GM12892 (cell line): ENCODE results near the gene SPIRE2.

Experiments
- DNase-seq: peaks from one replicate; pipeline ENCODE4 v3.0.0; 2011; ENCODE audit not compliant: insufficient read length
- FAIRE-seq: peaks from 2 replicates; lab custom pipeline; 2011; peaks lifted over from hg19 to GRCh38; lab: Jason Lieb, UNC
- POLR2A ChIP-seq: IDR thresholded peaks from 2 replicates; pipeline ENCODE4 v1.6.1; 2011; ENCODE audit warnings: low read depth, low read length, control low read depth
- POLR2AphosphoS5 ChIP-seq: IDR thresholded peaks from 2 replicates; pipeline ENCODE4 v1.6.1; 2011; ENCODE audit warnings: low read depth, low read length, control low read depth
- TAF1 ChIP-seq: IDR thresholded peaks from 2 replicates; pipeline ENCODE4 v1.6.1; 2011; ENCODE audit warnings: low read depth, mild to moderate bottlenecking, control low read depth, low read length, borderline replicate concordance

Gene SPIRE2

DNA sequence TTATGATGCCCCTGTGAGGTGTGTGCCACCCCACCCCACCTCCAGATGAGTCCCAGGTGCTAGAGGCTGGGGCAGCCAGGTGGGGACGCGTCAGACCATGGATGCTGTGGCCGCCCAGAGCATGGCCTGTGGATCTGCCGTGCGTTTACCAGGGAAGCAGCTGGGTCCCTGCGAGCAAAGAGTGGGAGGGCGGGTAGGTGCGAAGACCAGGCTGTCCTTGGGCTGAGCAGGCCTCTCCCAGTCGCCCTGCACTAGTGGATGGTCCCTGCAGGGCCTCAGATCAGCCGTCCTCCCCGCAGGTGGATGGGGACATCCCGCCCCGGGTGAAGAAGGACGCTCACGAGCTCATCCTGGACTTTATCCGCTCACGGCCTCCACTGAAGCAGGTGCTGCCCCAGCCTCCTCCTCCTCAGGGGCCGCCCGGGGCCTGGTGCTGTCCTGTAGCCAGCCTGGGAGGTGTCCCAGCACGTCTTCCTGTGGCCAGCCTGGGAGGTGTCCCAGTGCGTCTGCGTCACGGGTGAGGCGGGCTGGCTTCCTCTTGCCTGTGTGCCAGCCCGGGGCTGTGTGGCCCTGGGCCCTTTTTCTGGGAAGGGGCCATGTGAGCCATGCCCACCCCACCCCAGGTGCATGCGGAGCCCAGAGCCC is 27.1 kb downstream of the SPIRE2 start:
- DNase-seq (no peak), FAIRE-seq (no peak)
- no peak for TF ChIP-seq POLR2AphosphoS5
- TF ChIP-seq TAF1: no peak
- no peak for TF ChIP-seq POLR2A

GRCh38 chr16:89855986-89856385 is 27.7 kb downstream of the SPIRE2 start:
- FAIRE-seq (no peak), DNase-seq (no peak)
- TF ChIP-seq POLR2A (no peak), POLR2AphosphoS5 (no peak), TAF1 (no peak)

GRCh38 chr16:89858973-89859614 is 30.8 kb downstream of the SPIRE2 start:
- DNase-seq (no peak), FAIRE-seq (no peak)
- no peak for TF ChIP-seq POLR2A
- TF ChIP-seq POLR2AphosphoS5: no peak
- no peak for TF ChIP-seq TAF1

- FAIRE-seq (no peak), DNase-seq (no peak)
- TF ChIP-seq POLR2AphosphoS5 (no peak), TAF1 (no peak), POLR2A (no peak)
These were observed 31.3 kb downstream of the SPIRE2 start for GRCh38 chr16:89859615-89860007.

GRCh38 chr16:89860747-89861304 is 32.6 kb downstream of the SPIRE2 start:
- TF ChIP-seq POLR2A: no peak
- TF ChIP-seq POLR2AphosphoS5: no peak
- no peak for TF ChIP-seq TAF1
- FAIRE-seq (peak; percentile 90), DNase-seq (peak; percentile 95)

- FAIRE-seq: no peak
- no peak for DNase-seq
- TF ChIP-seq POLR2A (no peak), POLR2AphosphoS5 (no peak), TAF1 (no peak)
These were observed 33.4 kb downstream of the SPIRE2 start for GRCh38 chr16:89861648-89862047.

DNA sequence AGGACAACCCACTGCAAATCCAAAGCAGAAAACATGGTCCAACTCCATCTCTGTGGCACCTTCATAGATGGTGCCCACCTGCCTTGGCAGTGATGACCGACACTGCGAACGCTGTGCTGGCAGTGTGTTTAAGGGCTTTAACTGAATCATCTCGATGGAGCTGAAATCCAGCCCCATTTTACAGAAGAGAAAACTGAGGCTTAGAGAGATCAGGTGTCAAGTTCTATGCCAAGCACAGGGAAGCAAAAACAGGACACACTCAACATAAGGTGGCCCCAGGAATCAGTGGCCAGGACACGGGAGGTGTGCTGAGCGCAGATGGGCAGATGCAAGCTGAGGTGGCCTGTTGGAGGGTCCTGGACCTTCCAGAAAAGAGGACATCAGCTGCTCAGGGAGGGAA is 34.5 kb downstream of the SPIRE2 start:
- TF ChIP-seq TAF1 (no peak), POLR2AphosphoS5 (no peak), POLR2A (no peak)
- FAIRE-seq (no peak), DNase-seq (no peak)

GRCh38 chr16:89863741-89864526 is 35.7 kb downstream of the SPIRE2 start:
- DNase-seq: peak; percentile 58
- peak; percentile 94 for FAIRE-seq
- TF ChIP-seq POLR2A (no peak), TAF1 (no peak), POLR2AphosphoS5 (no peak)

DNA sequence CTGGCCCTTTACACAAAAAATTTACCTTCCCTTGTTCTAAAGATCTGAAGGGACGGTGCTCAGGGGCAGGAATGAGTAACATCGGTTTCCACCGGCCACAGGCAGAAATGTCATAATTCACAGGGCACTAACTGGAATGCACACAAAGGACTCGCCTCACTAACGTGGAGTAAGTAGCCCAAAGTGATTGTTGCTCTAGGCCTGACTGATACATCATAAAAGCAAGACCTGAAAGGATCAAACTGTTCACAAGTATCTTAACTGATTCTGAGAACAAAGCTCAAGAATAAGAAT is 36.2 kb downstream of the SPIRE2 start:
- peak; percentile 38 for FAIRE-seq
- no peak for DNase-seq
- TF ChIP-seq POLR2AphosphoS5 (no peak), POLR2A (no peak), TAF1 (no peak)

- TF ChIP-seq TAF1 (no peak), POLR2A (no peak), POLR2AphosphoS5 (no peak)
- FAIRE-seq: no peak
These were observed 39.6 kb downstream of the SPIRE2 start for GRCh38 chr16:89867918-89868317.

GRCh38 chr16:89869911-89870310 is 41.6 kb downstream of the SPIRE2 start:
- DNase-seq (no peak), FAIRE-seq (no peak)
- no peak for TF ChIP-seq POLR2AphosphoS5
- TF ChIP-seq TAF1: no peak
- no peak for TF ChIP-seq POLR2A

More at GRCh38 chr16:89867918-89868317, 39.6 kb downstream of the SPIRE2 start:
- no peak for DNase-seq

GRCh38 chr16:89870440-89870839 is 42.2 kb downstream of the SPIRE2 start:
- TF ChIP-seq POLR2A (no peak), TAF1 (no peak), POLR2AphosphoS5 (no peak)
- no peak for FAIRE-seq
- DNase-seq: no peak
